ENCODE data around the gene DDX41. TPM values are rescaled to one million over a fixed set of nuclear protein-coding genes. Genes with fewer than 3 reads are reported as not detected.
"Not testable (repeated sequence)": the region's sequence is repeated elsewhere in the genome, so short reads cannot be mapped to it uniquely, and the experiment has no call there.

Gene DDX41
- total RNA-seq, 1 donor from 2014 or later: 60.7 TPM

- Mint-ChIP-seq H3K9me3 (no peaks in the 10 kb centered on the region), H3K27me3 (ENCODE audit: insufficient read depth, low read depth) (peaks cover 4% of the 10 kb centered on the region), H3K27ac (no peak overlapping the region), H3K4me3 (no peak overlapping the region), H3K4me1 (peaks cover 26% of the 10 kb centered on the region), H3K36me3 (peaks cover 31% of the 10 kb centered on the region)
- Histone ChIP-seq H2AFZ (replicated peaks) (no peak overlapping the region), H3K9me3 (ENCODE audit: low read depth) (no peaks in the 10 kb centered on the region), H3K4me1 (peaks cover 4% of the 10 kb centered on the region), H3K79me2 (ENCODE audit: low read depth) (no peaks in the 10 kb centered on the region), H3K9ac (no peak overlapping the region), H3K4me2 (no peak overlapping the region), H3K36me3 (peaks cover 5% of the 10 kb centered on the region), H4K20me1 (ENCODE audit: low read depth) (peaks cover 54% of the 10 kb centered on the region), H3F3A (ENCODE audit: low read depth) (peaks cover 17% of the 10 kb centered on the region), H3K27me3 (no peaks in the 10 kb centered on the region), H3K27ac (no peak overlapping the region), H3K4me3 (no peak overlapping the region)
- no peak for DNase-seq (ENCODE audit: low spot score)
- TF ChIP-seq CTCF (IDR thresholded peaks at IDR 0.05) (no peak), EZH2phosphoT487 (IDR thresholded peaks at IDR 0.05) (no peak), EZH2 (IDR thresholded peaks at IDR 0.05) (no peak)
Measured at GRCh38 chr5:177487975-177488374, 28.8 kb downstream of the DDX41 start.

GRCh38 chr5:177487144-177487543 lies 29.6 kb downstream of the DDX41 start:
- DNase-seq (ENCODE audit: low spot score): no peak
- Histone ChIP-seq H3K4me2 (no peak overlapping the region), H3K4me3 (no peak overlapping the region), H3K36me3 (peaks cover 5% of the 10 kb centered on the region), H3K9ac (no peak overlapping the region), H3K79me2 (ENCODE audit: low read depth) (no peaks in the 10 kb centered on the region), H4K20me1 (ENCODE audit: low read depth) (peaks cover 47% of the 10 kb centered on the region), H3F3A (ENCODE audit: low read depth) (peaks cover 11% of the 10 kb centered on the region), H3K27ac (no peak overlapping the region), H3K27me3 (no peaks in the 10 kb centered on the region), H2AFZ (replicated peaks) (no peak overlapping the region), H3K4me1 (peaks cover 4% of the 10 kb centered on the region), H3K9me3 (ENCODE audit: low read depth) (no peaks in the 10 kb centered on the region)
- no peaks in the 10 kb centered on the region for H3K9me3 Mint-ChIP-seq
- H3K27ac Mint-ChIP-seq: no peak overlapping the region
- H3K4me1 Mint-ChIP-seq: peaks cover 22% of the 10 kb centered on the region
- H3K36me3 Mint-ChIP-seq: peaks cover 31% of the 10 kb centered on the region
- TF ChIP-seq EZH2 (IDR thresholded peaks at IDR 0.05): no peak
- TF ChIP-seq CTCF (IDR thresholded peaks at IDR 0.05): no peak
- TF ChIP-seq EZH2phosphoT487 (IDR thresholded peaks at IDR 0.05): no peak
- H3K4me3 Mint-ChIP-seq: no peak overlapping the region
- peaks cover 4% of the 10 kb centered on the region for H3K27me3 Mint-ChIP-seq (ENCODE audit: insufficient read depth, low read depth)

GRCh38 chr5:177486256-177486655 lies 30.5 kb downstream of the DDX41 start:
- Mint-ChIP-seq H3K4me1 (peaks cover 22% of the 10 kb centered on the region), H3K4me3 (no peak overlapping the region), H3K9me3 (no peaks in the 10 kb centered on the region), H3K36me3 (peaks cover 31% of the 10 kb centered on the region), H3K27ac (no peak overlapping the region), H3K27me3 (ENCODE audit: insufficient read depth, low read depth) (peaks cover 4% of the 10 kb centered on the region)
- H3K9ac ChIP-seq: no peak overlapping the region
- H3K4me1 ChIP-seq: peaks cover 4% of the 10 kb centered on the region
- H3K27ac ChIP-seq: no peak overlapping the region
- H3K9me3 ChIP-seq (ENCODE audit: low read depth): no peaks in the 10 kb centered on the region
- no peak overlapping the region for H2AFZ ChIP-seq (replicated peaks)
- H3K27me3 ChIP-seq: no peaks in the 10 kb centered on the region
- no peak overlapping the region for H3K4me3 ChIP-seq
- H3K79me2 ChIP-seq (ENCODE audit: low read depth): no peaks in the 10 kb centered on the region
- peaks cover 11% of the 10 kb centered on the region for H3F3A ChIP-seq (ENCODE audit: low read depth)
- H3K4me2 ChIP-seq: no peak overlapping the region
- H4K20me1 ChIP-seq (ENCODE audit: low read depth): peaks cover 41% of the 10 kb centered on the region
- no peak for DNase-seq (ENCODE audit: low spot score)
- TF ChIP-seq EZH2phosphoT487 (IDR thresholded peaks at IDR 0.05): no peak
- no peak for TF ChIP-seq CTCF (IDR thresholded peaks at IDR 0.05)
- no peak for TF ChIP-seq EZH2 (IDR thresholded peaks at IDR 0.05)
- peaks cover 5% of the 10 kb centered on the region for H3K36me3 ChIP-seq

- not testable (repeated sequence) for H3K9me3 ChIP-seq (ENCODE audit: low read depth); H3K79me2 ChIP-seq (ENCODE audit: low read depth); H3K9ac ChIP-seq; H3K27me3 Mint-ChIP-seq (ENCODE audit: insufficient read depth, low read depth); H3K27me3 ChIP-seq; H3K9me3 Mint-ChIP-seq; H3F3A ChIP-seq (ENCODE audit: low read depth); H3K27ac ChIP-seq; H3K4me1 ChIP-seq; H3K4me2 ChIP-seq; H3K4me3 ChIP-seq; H3K4me3 Mint-ChIP-seq; H2AFZ ChIP-seq (replicated peaks); DNase-seq (ENCODE audit: low spot score); H3K36me3 ChIP-seq
- peak overlapping the region; percentile 63 for H3K27ac Mint-ChIP-seq
- H3K36me3 Mint-ChIP-seq: peaks cover 30% of the 10 kb centered on the region
- peaks cover 19% of the 10 kb centered on the region for H3K4me1 Mint-ChIP-seq
- H4K20me1 ChIP-seq (ENCODE audit: low read depth): peaks cover 36% of the 10 kb centered on the region
Measured at GRCh38 chr5:177485753-177486152, 31.0 kb downstream of the DDX41 start.

Measured in neural progenitor cell (in vitro differentiated cells).